ENCODE measurements around the gene OR2Z1. TPM values are rescaled to one million over a fixed set of nuclear protein-coding genes. Genes with fewer than 3 reads are reported as not detected.
"Not testable (repeated sequence)": the region's sequence is repeated elsewhere in the genome, so short reads cannot be mapped to it uniquely, and the experiment has no call there.

Gene OR2Z1
- polyA plus RNA-seq, 1 donor (not counting 4 experiments of a cell fraction or from before 2014, with no cell fraction given): not detected

- dilution Hi-C loops (cut with MboI; ENCODE audit: extremely low pct_ligation_motif_present, low sequenced_read_pairs): no loop called here
- DNase-seq (ENCODE audit: low read depth, low spot score) (no peak), FAIRE-seq (no peak)
These were observed 10.2 kb downstream of the OR2Z1 start for GRCh38 chr19:8731428-8732169.

DNA sequence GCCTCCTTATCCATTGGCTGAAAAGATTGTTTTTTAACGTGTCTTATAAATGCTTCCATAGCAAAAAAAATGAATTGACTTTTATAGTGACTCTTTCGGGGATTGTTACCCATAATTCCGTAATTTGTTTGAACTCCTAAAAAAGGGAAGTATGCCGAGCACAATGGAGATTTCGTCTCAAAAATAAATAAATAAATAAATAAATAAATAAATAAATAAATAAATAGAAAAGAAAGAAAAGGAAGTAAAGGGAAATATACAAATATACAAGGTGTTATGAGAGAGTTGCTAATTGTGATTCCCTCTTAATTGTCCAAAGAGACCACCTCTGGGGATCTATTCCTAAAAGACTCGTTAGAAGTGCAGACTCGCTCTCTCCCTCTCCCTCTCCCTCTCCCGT lies 16.9 kb downstream of the OR2Z1 start:
- no peaks in the 10 kb centered on the region for H3K27me3 ChIP-seq (ENCODE audit: control insufficient read depth, extremely low read depth, insufficient read depth, low read length)
- TF ChIP-seq CTCF (optimal IDR thresholded peaks at IDR 0.05 in 1 of 3, IDR thresholded peaks at IDR 0.05 in 1 of 3, conservative IDR thresholded peaks at IDR 0.05 in 1 of 3; ENCODE audit: extremely low read depth in 1 of 3, insufficient read depth in 2 of 3, low read length in 3 of 3) (no peak), EZH2 (IDR thresholded peaks at IDR 0.05; ENCODE audit: low read length) (no peak)
- H3K9ac ChIP-seq (ENCODE audit: control insufficient read depth, extremely low read depth, insufficient read depth, low read length): no peak overlapping the region
- no peaks in the 10 kb centered on the region for H3K9me3 ChIP-seq (ENCODE audit: control insufficient read depth, low read depth, low read length)
- H4K20me1 ChIP-seq (ENCODE audit: control insufficient read depth, extremely low read depth, insufficient read depth, low read length): no peaks in the 10 kb centered on the region
- FAIRE-seq: no peak
- no peaks in the 10 kb centered on the region for H3K9me1 ChIP-seq (ENCODE audit: control insufficient read depth, extremely low read depth, insufficient read depth, low read length)
- no peak overlapping the region for H2AFZ ChIP-seq (ENCODE audit: control insufficient read depth, low read length)
- dilution Hi-C loops (cut with MboI; ENCODE audit: extremely low pct_ligation_motif_present, low sequenced_read_pairs): no loop called here
- no peaks in the 10 kb centered on the region for H3K36me3 ChIP-seq (ENCODE audit: control insufficient read depth in 2 of 2, extremely low read depth in 1 of 2, insufficient read depth in 2 of 2, low read length in 2 of 2)
- DNase-seq (ENCODE audit: low read depth, low spot score): no peak
- no peak overlapping the region for H3K27ac ChIP-seq (ENCODE audit: control insufficient read depth, insufficient read depth, low read length)
- H3K4me3 ChIP-seq (ENCODE audit: control insufficient read depth in 2 of 3, extremely low read depth in 1 of 3, insufficient read depth in 2 of 3, low read depth in 1 of 3, low read length in 3 of 3): no peak overlapping the region
- H3K4me2 ChIP-seq (ENCODE audit: control insufficient read depth, extremely low read depth, insufficient read depth, low read depth, low read length): no peak overlapping the region
- H3K4me1 ChIP-seq (ENCODE audit: control insufficient read depth, extremely low read depth, insufficient read depth, low read length): no peaks in the 10 kb centered on the region
- H3K79me2 ChIP-seq (ENCODE audit: control insufficient read depth, insufficient read depth, low read length): no peaks in the 10 kb centered on the region

More at GRCh38 chr19:8731428-8732169, 10.2 kb downstream of the OR2Z1 start:
- no peaks in the 10 kb centered on the region for H3K79me2 ChIP-seq (ENCODE audit: control insufficient read depth, insufficient read depth, low read length)
- H3K36me3 ChIP-seq (ENCODE audit: control insufficient read depth in 2 of 2, extremely low read depth in 1 of 2, insufficient read depth in 2 of 2, low read length in 2 of 2): no peaks in the 10 kb centered on the region
- no peak overlapping the region for H3K4me2 ChIP-seq (ENCODE audit: control insufficient read depth, extremely low read depth, insufficient read depth, low read depth, low read length)
- H2AFZ ChIP-seq (ENCODE audit: control insufficient read depth, low read length): no peak overlapping the region
- H3K27me3 ChIP-seq (ENCODE audit: control insufficient read depth, extremely low read depth, insufficient read depth, low read length): no peaks in the 10 kb centered on the region
- H3K4me1 ChIP-seq (ENCODE audit: control insufficient read depth, extremely low read depth, insufficient read depth, low read length): no peaks in the 10 kb centered on the region
- H4K20me1 ChIP-seq (ENCODE audit: control insufficient read depth, extremely low read depth, insufficient read depth, low read length): no peaks in the 10 kb centered on the region
- H3K9me3 ChIP-seq (ENCODE audit: control insufficient read depth, low read depth, low read length): peaks cover 10% of the 10 kb centered on the region
- TF ChIP-seq CTCF (optimal IDR thresholded peaks at IDR 0.05 in 1 of 3, IDR thresholded peaks at IDR 0.05 in 1 of 3, conservative IDR thresholded peaks at IDR 0.05 in 1 of 3; ENCODE audit: extremely low read depth in 1 of 3, insufficient read depth in 2 of 3, low read length in 3 of 3) (no peak), EZH2 (IDR thresholded peaks at IDR 0.05; ENCODE audit: low read length) (no peak)
- H3K9me1 ChIP-seq (ENCODE audit: control insufficient read depth, extremely low read depth, insufficient read depth, low read length): no peaks in the 10 kb centered on the region
- H3K27ac ChIP-seq (ENCODE audit: control insufficient read depth, insufficient read depth, low read length): no peak overlapping the region
- no peak overlapping the region for H3K4me3 ChIP-seq (ENCODE audit: control insufficient read depth in 2 of 3, extremely low read depth in 1 of 3, insufficient read depth in 2 of 3, low read depth in 1 of 3, low read length in 3 of 3)
- no peak overlapping the region for H3K9ac ChIP-seq (ENCODE audit: control insufficient read depth, extremely low read depth, insufficient read depth, low read length)

DNA sequence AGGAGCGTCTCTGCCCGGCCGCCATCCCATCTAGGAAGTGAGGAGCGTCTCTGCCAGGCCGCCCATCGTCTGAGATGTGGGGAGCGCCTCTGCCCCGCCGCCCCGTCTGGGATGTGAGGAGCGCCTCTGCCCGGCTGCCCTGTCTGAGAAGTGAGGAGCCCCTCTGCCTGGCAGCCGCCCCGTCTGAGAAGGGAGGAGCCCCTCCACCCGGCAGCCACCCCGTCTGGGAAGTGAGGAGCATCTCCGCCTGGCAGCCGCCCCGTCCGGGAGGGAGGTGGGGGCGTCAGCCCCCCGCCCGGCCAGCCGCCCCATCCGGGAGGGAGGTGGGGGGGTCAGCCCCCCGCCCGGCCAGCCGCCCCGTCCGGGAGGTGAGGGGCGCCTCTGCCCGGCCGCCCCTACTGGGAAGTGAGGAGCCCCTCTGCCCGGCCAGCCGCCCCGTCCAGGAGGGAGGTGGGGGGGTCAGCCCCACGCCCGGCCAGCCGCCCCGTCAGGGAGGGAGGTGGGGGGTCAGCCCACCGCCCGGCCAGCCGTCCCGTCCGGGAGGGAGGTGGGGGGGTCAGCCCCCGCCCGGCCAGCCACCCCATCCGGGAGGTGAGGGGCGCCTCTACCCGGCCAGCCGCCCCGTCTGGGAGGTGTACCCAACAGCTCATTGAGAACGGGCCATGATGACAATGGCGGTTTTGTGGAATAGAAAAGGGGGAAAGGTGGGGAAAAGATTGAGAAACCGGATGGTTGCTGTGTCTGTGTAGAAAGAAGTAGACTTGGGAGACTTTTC lies 18.0 kb downstream of the OR2Z1 start:
- H3K9ac ChIP-seq (ENCODE audit: control insufficient read depth, extremely low read depth, insufficient read depth, low read length); H3K4me2 ChIP-seq (ENCODE audit: control insufficient read depth, extremely low read depth, insufficient read depth, low read depth, low read length); H3K27me3 ChIP-seq (ENCODE audit: control insufficient read depth, extremely low read depth, insufficient read depth, low read length); H3K4me3 ChIP-seq (ENCODE audit: control insufficient read depth in 2 of 3, extremely low read depth in 1 of 3, insufficient read depth in 2 of 3, low read depth in 1 of 3, low read length in 3 of 3); H3K9me1 ChIP-seq (ENCODE audit: control insufficient read depth, extremely low read depth, insufficient read depth, low read length); DNase-seq (ENCODE audit: low read depth, low spot score); H2AFZ ChIP-seq (ENCODE audit: control insufficient read depth, low read length); H3K9me3 ChIP-seq (ENCODE audit: control insufficient read depth, low read depth, low read length); H4K20me1 ChIP-seq (ENCODE audit: control insufficient read depth, extremely low read depth, insufficient read depth, low read length); FAIRE-seq; dilution Hi-C loops (cut with MboI; ENCODE audit: extremely low pct_ligation_motif_present, low sequenced_read_pairs); H3K27ac ChIP-seq (ENCODE audit: control insufficient read depth, insufficient read depth, low read length); H3K36me3 ChIP-seq (ENCODE audit: control insufficient read depth in 2 of 2, extremely low read depth in 1 of 2, insufficient read depth in 2 of 2, low read length in 2 of 2); H3K79me2 ChIP-seq (ENCODE audit: control insufficient read depth, insufficient read depth, low read length); H3K4me1 ChIP-seq (ENCODE audit: control insufficient read depth, extremely low read depth, insufficient read depth, low read length): not testable (repeated sequence)

Data from keratinocyte (primary cell).